GM10266 (cell line): ENCODE data around the gene THRA.

Experiments used
- DNase-seq: peaks from one replicate; pipeline ENCODE4 v3.0.0; 2012; ENCODE audit errors: extremely low spot score
- CTCF ChIP-seq: IDR thresholded peaks from 2 replicates; pipeline ENCODE4 v1.5.1; 2012; ENCODE audit warnings: mild to moderate bottlenecking, low read depth; ENCODE audit not compliant: control insufficient read depth, insufficient read depth; ENCODE audit errors: missing control alignments

The THRA gene

GRCh38 chr17:40098846-40099618 lies 36.3 kb downstream of the THRA start:
- peak; percentile 89 for DNase-seq
- TF ChIP-seq CTCF = no peak

GRCh38 chr17:40099619-40100418 lies 37.1 kb downstream of the THRA start:
- TF ChIP-seq CTCF = no peak
- no peak for DNase-seq

GRCh38 chr17:40100419-40100668 lies 37.6 kb downstream of the THRA start, which contains the start of gene NR1D1:
NR1D1 (minus strand) TSS chr17:40100589; CDS start chr17:40100094, 495 bp downstream.
- no peak for DNase-seq
- TF ChIP-seq CTCF = no peak

GRCh38 chr17:40100669-40101366 lies 38.1 kb downstream of the THRA start:
- TF ChIP-seq CTCF = no peak
- DNase-seq = peak; percentile 77

GRCh38 chr17:40101367-40102210 lies 38.8 kb downstream of the THRA start:
- TF ChIP-seq CTCF = no peak
- no peak for DNase-seq

- DNase-seq = no peak
- no peak for TF ChIP-seq CTCF
Observed at GRCh38 chr17:40103071-40103661, 40.4 kb downstream of the THRA start.
